ENCODE results near the gene SRSF8.
"Not testable (repeated sequence)": the region's sequence is repeated elsewhere in the genome, so short reads cannot be mapped to it uniquely, and the experiment has no call there.

GRCh38 chr11:95049122-95049521 is 17.6 kb upstream of the SRSF8 start, which contains the start of gene KDM4F:
- TF ChIP-seq CTCF (IDR thresholded peaks at IDR 0.05); ZFX (IDR thresholded peaks at IDR 0.05; ENCODE audit: borderline replicate concordance): not testable (repeated sequence)
